Measurements from ENCODE around the gene GFOD1.
"Not testable (repeated sequence)": the region's sequence is repeated elsewhere in the genome, so short reads cannot be mapped to it uniquely, and the experiment has no call there.

The GFOD1 gene

GRCh38 chr6:13439644-13440043 lies 47.8 kb downstream of the GFOD1 start:
- no peak for DNase-seq

DNA sequence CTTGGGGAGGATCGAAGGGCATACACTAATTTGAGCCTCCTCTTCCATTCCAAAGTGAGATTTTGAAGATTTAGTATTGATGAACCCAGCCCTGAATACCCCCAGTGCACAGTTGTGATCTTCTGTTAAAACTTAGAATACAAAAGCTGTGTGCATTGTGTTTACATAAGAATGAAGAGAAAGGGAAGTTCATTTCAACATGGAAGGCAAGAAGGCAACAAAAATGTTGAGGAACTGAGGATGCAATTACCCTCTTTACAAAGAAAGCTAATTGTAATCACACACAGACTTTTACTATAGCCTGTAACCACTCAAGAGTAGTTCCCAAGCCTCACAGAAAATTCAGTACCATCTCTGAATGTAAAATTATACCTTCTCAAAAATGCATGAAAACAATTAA lies 49.3 kb downstream of the GFOD1 start:
- DNase-seq: no peak

GRCh38 chr6:13437218-13437996 lies 50.0 kb downstream of the GFOD1 start:
- no peak for DNase-seq

- DNase-seq: no peak
Observed at GRCh38 chr6:13436399-13437217, 50.8 kb downstream of the GFOD1 start.

DNA sequence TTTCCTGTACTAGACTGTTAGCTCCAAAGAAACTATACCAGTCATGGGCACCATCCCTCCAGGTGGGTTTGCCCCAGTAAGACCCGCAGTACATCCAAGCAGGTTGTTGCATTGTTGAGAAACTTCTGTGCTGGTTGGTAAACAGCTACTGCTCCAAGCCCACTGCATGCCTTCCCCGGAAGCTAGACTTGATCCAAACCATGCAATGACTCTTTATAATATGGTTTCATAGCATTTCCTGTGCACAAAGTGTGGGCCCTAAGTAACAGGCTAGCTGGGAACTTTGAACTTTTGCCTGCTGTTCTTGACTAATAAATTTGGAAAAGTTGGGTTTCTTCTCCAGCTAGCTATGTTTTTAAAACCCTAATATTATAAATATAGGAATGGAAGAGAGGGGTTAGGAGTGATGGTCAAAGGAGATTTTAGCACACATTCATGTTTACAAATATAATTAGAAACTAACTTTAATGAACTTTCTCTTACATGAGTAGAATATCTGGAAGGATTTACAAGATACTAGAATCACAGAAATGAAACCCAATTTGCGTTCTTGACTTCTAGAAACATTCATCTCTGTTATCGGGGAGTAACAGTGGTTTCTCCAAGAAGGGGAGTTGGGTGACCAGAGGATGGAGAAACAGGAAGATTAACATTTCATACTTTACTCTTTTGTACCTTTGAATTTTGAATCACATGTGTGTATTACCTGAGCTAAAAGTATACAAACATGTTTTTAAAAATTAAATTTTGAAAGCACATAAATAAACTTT lies 51.7 kb downstream of the GFOD1 start:
- no peak for DNase-seq

DNA sequence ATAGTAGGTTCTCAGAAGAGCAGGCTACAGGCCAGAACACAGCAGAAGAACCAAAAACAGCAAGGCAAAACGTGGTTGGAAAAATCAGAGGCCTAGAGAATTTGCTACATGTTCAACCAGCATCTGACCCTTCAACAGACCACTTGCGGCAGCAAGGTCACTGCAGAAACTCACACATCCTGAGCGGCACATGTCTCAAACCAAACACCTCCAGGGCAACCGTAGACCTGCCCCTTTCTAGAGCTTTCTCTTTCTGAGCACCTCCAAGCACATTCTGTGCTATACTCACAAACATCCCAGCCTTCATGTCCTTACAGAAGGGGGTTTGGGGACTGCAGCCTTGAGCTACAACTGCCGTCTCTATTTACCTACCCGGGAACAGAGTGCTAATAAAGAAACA lies 52.6 kb downstream of the GFOD1 start:
- DNase-seq: no peak

DNA sequence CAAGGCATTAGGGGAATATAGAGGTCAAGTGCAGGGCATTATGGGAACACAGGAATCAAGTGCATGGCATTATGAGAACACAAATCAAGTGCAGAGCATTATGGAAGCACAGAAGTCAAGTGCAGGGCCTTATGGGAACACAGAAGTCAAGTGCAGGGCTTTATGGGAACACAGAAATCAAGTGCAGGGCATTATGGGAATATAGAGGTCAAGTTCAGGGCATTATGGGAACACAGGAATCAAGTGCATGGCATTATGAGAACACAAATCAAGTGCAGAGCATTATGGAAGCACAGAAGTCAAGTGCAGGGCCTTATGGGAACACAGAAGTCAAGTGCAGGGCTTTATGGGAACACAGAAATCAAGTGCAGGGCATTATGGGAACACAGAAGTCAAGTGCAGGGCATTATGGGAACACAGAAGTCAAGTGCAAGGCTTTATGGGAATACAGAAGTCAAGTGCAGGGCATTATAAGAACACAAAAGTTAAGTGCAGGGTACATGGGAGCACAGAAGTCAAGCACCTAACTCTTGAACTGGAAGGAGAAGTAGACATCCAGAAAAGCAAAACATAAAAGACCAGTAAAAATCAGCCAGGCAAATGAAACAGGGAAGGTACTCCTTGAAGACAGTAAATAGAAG lies 53.1 kb downstream of the GFOD1 start:
- DNase-seq: not testable (repeated sequence)

- no peak for DNase-seq
Observed at GRCh38 chr6:13433709-13434121, 53.7 kb downstream of the GFOD1 start.

GRCh38 chr6:13432526-13433184 lies 54.7 kb downstream of the GFOD1 start:
- DNase-seq: no peak

DNA sequence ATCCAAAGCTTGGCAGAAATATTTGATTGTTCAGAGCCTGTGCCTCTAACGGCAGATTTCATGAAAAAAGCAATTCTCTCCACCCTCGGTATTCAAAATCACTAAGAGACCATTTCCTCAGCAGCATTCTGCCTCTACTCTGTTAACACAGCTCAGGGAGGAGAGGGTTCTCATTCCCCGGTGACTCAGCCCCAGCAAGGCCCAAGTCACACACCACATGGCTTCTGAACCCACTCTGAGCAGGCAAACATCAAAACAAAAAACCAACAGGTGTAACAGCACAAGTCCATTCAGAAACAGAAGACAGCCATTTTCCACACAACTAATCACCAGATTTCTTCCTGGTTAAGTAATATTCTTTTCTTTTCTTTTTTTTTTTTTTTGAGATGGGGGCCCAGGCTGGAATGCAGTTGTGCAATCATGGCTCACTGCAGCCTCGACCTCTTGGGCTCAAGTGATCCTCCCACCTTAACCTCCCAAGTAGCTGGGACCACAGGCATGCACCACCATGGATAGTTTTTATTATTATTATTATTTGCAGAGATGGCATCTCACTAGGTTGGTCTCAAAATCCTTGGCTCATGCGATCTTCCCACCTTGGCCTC lies 55.4 kb downstream of the GFOD1 start:
- DNase-seq: no peak

- no peak for DNase-seq
Observed at GRCh38 chr6:13431059-13431656, 56.2 kb downstream of the GFOD1 start.

GRCh38 chr6:13429406-13429753 lies 58.0 kb downstream of the GFOD1 start:
- DNase-seq: no peak

DNA sequence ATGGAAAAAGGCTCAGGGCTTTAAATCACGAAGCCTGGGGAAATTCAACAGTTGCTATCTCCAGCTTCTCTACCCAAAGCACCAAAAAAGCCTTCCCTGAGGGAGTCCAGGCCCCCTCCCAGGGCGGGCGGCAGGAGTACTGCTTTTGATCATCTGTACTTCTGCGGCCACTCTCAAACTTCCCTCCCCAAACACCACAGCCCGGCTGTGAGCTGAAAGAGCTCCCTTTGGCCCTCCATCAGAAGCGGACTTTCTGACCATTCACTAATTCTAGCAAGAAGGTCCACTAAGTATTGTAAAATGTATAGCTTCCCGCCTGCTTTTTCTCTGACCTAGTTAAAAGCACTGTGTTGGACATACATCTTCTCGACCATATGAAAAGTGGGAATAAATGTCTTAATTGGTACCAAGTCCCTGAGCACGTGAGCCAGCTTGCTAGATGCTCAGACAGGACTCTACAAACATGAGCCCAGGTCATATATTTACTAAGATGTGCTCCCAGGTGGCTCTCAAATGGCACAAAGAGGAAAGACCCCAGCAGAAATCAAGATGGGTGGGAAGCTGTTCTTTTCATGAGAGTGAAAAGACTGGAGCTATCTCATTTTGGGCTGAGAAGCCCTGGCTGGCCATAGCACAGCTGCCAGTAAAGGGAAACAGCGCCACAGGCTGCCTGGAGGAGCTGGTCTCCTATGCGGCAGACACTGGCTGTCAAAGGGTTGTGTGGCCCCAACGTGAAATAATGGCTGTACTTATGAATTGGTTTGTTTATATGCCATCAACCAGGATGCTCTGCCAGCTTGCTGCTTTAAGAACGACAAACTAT lies 58.6 kb downstream of the GFOD1 start:
- no peak for DNase-seq

GRCh38 chr6:13427801-13428582 lies 59.4 kb downstream of the GFOD1 start:
- DNase-seq: peak; percentile 17 to 45 (median 36)

- no peak for DNase-seq
Observed at GRCh38 chr6:13427316-13427715, 60.1 kb downstream of the GFOD1 start.

- DNase-seq: no peak
Observed at GRCh38 chr6:13425943-13426931, 61.2 kb downstream of the GFOD1 start.

- DNase-seq: no peak
Observed at GRCh38 chr6:13425270-13425873, 62.0 kb downstream of the GFOD1 start.

DNA sequence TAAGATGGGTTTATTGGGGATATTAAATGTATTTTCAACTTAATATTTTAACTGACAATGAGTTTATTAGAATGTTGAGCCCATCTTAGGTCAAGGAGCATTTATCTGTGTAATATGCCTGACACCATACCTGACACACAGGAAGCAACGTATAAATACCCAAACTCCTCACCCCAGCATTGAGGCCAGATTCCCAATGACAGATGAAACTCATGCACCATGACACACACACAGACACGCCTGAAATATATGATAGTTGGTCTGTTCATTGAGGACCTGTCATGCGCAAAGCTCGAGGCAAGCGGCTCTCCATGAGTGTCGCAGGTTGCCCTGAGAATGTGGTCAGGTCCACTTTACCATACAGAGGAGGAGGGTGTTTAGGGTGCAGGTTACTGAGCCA lies 64.1 kb downstream of the GFOD1 start:
- no peak for DNase-seq
